ENCODE measurements around the gene ADAM10.

The ADAM10 gene

GRCh38 chr15:58755350-58755749, 5.8 kb upstream of the ADAM10 start:
- no peak for DNase-seq

GRCh38 chr15:58752716-58753115, 3.2 kb upstream of the ADAM10 start:
- no peak for DNase-seq

DNA sequence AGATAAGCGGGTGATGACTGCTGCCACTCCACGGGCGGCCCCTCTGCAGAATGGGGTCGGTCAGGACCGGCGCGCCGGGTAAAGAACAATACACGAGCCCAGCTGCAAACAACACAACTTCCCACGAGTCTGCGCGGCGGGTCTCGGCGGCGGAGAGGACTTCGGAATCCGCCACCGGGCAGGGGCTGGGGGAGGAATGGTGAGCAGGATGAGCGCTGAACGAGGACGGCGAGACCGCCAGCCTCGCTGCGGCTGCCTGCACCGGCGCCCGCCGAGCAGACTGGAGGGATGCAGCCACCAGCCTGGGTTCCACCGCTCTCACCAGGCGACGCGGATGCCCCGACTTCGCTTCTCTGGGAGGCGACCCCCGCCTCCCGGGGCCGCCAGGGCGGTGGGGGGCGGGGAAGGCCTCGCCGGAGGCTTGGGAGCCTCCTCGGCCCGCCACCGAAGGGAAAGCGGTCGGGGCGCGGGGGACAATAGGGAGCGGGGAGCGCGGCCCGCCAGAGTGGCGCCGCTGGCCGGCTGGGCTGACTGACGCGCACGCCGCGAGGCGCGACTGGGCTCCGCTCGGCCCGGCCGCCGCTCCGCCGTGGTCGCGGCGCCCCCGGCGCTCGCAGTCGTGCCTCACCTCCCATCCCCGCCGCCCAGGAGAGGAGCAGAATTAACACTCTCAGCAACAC, 515 bp downstream of the ADAM10 start:
- DNase-seq: peak; percentile 46

GRCh38 chr15:58748040-58748851, 1.3 kb downstream of the ADAM10 start:
- no peak for DNase-seq

DNA sequence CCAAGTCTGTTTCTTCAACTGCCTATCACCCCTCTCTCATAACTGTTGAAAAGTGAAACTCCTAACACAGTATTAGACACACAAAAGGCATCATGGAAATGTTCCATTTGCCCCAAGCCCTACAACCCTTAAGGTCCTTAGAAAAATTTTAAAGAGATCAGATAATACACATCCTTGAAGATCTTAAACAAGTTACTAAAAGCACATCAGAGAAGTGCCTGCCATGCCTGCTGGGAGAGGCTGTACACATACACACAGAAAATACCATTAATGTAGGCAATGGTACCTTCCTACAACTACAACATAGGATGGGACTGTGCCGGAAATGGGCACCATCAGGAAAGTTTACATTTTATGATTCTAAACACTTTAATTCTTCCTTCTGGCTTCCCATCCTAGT, 3.3 kb downstream of the ADAM10 start:
- DNase-seq: no peak

- no peak for DNase-seq
Measured at GRCh38 chr15:58742819-58743502, 6.5 kb downstream of the ADAM10 start.

DNA sequence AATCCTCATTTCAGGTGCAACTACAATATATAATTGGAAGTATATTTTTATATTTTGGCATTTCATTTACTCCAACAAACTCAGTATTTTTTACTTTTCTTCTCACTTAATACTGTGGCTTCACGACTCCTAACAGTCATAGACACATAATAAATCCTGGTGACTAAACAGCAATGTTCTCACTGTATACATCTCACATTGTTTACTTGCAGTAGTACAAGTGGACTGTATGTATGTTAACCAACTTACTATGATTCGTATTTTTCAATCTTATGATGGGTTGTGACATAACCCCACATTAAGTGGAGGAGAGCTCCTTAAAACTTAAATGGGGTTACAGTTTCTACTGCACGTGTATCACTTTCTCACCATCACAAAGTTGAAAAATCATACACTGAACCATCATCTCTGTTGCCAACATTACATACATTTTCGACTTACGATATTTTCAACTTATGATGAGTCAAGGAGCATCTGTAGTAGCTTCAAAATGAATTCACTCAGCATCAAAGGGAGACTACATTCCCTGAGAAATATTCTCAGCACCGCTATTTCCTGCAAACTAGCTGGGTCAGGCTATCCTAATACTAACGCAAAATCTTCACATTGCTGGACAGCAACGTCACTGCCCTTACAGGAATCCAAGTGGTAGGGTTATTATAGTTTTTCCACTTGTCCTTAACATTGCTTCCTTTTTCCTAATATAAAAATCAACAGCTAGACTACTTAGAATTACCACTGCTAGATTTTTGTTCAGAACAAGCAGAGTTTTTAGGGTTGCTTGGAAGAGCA, 7.3 kb downstream of the ADAM10 start:
- peak; percentile 81 for DNase-seq

- DNase-seq: no peak
Measured at GRCh38 chr15:58741032-58741431, 8.5 kb downstream of the ADAM10 start.

GRCh38 chr15:58740436-58740835, 9.1 kb downstream of the ADAM10 start:
- no peak for DNase-seq

DNA sequence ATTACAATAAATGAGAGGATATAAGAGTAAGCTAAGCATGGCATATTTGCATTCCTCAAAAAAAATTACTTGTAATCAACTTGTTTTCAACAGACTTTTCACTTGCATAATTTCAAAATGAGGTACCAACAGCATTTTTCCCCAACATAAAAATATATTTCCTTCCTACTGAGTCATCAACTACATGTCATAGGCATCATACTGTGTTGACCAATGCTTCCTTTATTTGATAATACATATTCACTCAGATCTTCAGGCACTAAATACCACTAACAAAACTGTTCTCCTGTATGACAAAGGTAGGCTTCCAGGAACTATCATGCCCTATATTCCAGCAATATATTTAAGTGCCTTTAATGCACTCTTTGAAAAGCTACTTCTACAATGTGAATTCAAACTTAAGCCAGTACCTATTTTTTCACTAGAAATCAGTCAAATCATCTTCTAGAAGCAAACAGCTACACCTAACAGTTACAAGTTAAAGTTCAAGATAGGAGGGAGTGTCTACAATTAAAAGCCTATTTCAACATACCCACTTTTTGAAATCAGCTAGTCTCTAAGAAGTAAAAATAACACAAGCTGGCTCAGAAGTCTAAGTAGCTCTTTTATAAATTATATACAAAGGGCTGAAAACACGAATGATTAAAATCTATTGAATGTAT, 11.3 kb downstream of the ADAM10 start:
- peak; percentile 23 for DNase-seq

DNA sequence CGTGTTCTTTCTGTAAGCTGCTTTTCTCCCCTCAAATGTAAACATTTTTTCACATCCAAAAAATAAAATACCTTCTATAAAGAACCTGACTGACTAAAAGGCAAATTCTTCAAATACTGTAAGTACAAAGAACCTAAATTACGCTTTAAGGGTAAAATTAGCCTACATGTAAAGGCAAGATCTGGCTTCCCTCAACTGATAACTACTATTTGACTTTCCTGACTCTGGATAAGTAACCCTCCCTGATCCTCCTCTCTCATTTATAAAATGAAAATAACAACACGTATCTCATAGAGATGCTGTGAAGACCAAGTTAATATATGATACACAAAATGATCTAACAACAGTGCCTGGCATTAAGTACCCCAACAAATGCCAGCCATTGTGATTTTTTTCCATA, 12.2 kb downstream of the ADAM10 start:
- DNase-seq: no peak

GRCh38 chr15:58736018-58736643, 13.4 kb downstream of the ADAM10 start:
- DNase-seq: no peak

DNA sequence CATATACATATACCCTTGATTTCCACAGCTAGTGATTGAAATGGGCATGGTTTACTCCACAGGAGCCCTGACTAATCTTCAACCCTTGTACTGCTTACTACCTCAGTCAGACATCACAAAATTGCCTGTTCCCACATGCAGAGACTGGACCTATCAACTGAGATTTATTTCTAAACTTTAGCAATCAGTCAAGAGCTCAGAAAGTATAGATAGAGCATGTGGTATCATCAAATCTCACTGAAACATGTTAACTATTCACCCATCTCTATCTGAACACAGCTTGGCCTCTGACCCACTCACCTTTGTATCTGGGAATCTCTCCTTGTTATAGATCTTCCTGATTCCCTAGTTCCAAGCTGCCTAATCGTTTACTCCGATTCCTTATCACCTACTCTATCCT, 14.6 kb downstream of the ADAM10 start:
- DNase-seq: no peak

DNA sequence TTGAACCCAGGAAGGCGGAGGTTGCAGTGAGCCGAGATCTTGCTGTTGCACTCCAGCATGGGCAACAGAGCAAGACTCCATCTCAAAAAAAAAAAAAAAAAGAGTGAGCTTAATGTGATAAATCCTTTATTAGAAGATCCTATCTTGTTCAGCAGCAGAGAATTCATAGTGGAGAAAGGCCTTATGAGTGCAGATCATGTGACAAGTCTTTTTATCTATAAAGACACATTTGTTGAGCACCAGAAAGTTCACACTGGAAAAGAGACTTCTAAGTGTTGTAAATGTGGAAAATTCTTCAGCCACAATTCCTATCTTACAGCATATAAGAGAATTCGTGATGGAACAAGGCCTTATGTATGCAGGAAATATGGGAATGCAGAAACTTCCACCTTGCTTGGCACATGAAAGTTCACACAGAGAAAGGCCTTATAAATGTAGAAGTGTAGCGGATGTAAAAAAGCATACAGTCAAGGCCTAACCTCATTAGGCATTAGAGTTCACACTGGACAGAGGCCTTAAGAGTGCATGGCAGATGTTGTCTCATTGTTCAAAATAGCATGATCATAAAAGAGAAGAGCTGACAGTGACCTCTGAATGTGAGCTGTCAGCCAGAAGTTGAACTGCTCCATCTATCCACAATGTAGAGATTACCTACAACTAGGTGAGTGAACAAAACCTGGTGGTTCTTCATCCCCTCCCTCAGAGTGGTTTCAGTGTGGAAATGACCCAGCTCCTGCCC, 16.7 kb downstream of the ADAM10 start:
- no peak for DNase-seq

GRCh38 chr15:58731756-58732535, 17.6 kb downstream of the ADAM10 start:
- peak; percentile 58 for DNase-seq

DNA sequence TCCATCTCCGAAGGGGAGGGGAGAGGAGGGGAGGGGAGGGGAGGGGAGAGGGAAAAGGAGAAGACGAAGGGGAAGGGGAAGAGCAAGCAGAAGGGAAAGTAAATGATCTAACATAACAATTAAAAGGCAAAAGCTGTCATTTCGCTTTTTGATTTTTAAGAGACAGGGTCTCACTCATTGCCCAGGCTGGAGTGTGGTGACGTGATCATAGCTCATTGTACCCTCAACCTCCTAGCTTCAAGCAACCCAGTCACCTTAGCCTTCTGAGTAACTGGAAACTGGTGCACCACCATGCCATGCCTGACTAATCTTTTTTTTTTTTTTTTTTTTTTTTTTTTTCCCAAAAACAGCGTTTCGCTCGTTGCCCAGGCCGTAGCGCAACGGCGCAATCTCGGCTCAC, 22.6 kb downstream of the ADAM10 start:
- DNase-seq: no peak

DNA sequence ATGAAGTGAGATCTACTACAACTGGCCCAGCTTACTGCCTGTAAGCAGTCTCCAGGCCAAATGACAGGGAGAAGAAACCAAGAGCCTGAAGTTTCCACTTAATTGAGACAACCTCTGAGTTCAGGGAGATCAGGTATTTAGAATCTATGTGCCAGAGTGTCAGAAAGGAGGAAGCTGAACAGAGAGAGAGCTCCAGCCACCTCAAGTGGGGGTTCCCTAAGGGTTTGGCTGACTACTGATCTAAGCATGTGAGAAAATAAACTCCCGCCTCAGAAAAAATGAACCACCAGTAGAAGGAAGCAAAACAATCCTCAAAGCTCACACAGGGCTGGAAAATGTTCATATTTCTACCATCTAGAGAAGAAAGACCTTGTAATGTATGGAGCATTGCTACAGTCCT, 25.0 kb downstream of the ADAM10 start:
- DNase-seq: peak; percentile 82

- DNase-seq: no peak
Measured at GRCh38 chr15:58717357-58717756, 32.1 kb downstream of the ADAM10 start.

DNA sequence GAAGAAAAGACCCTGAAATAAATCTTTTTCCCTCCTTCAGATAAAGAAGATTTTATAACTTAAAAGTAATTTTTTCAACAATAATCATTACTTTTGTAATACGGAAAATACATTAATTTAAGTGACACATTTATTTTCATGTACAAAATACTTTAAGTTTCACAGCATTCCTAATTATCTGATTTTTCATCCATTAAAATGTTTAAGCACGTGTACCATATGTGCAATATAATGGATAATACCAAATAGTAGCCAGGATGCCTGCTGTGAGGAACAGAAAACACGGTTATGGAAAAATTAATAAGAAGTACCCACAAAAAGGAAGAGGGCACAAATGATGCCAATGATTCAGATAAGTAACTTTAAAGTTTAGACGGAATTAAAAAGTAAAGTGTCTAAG, 33.5 kb downstream of the ADAM10 start:
- DNase-seq: no peak

GRCh38 chr15:58715266-58715917, 34.1 kb downstream of the ADAM10 start:
- DNase-seq: no peak
